Tracheal epithelial cell (primary cell): ENCODE measurements around the gene CIPC. TPM values are rescaled to one million over a fixed set of nuclear protein-coding genes. Genes with fewer than 3 reads are reported as not detected.

Experiments used
- total RNA-seq: library from RNA; depleted of rRNA; stranded (reverse); fragments of >200 nt; gene quantifications from 2 replicates; pipeline ENCODE4 v1.2.1, GENCODE V29; 2014

The CIPC gene
- 11.1 and 14.3 TPM in 2 replicates for total RNA-seq

DNA sequence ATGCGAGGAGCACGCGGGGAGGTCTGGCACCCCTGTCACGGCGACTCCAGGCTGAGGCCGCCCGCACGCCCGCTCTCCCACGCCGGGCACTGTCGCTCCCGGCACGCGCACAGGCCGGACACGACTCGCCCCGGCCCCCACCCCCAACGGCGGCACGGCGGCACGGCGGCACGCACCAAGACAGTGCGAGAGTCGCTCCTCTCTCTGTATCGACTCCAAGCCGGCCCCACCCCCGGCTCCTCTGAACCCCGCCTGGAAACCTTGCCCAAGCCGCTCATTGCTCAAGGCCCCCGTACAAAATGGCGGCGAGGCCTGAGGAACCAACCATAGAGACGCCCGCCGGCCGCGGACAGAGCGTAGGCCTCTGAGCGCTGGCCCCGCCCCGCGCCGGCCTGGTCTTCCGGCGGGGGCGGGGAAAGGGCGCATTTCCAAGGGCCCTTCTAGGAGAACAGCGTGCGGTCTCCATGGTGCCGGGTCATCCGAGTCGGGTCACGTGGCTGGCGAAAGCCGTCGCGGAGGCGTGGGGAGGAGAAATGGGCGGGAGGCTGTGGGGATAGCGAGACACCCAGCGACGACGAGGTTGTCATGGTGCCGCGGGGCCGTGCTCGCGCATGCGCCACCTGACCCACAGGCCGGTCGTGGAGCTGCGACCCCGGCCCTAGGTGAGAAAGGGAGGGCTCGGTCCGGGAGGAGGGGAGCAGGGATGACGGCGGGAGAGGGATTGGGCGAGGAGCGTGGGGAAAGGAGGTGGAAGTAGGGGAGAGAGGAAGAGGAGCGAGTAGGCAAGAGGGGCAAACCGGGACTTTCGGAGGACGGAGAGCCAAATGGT lies at the start of gene CIPC:
Gene CIPC (plus strand): TSS at position 559 of the 829 bp plus-strand sequence. CDS start 7,451 bp downstream, outside the sequence.

DNA sequence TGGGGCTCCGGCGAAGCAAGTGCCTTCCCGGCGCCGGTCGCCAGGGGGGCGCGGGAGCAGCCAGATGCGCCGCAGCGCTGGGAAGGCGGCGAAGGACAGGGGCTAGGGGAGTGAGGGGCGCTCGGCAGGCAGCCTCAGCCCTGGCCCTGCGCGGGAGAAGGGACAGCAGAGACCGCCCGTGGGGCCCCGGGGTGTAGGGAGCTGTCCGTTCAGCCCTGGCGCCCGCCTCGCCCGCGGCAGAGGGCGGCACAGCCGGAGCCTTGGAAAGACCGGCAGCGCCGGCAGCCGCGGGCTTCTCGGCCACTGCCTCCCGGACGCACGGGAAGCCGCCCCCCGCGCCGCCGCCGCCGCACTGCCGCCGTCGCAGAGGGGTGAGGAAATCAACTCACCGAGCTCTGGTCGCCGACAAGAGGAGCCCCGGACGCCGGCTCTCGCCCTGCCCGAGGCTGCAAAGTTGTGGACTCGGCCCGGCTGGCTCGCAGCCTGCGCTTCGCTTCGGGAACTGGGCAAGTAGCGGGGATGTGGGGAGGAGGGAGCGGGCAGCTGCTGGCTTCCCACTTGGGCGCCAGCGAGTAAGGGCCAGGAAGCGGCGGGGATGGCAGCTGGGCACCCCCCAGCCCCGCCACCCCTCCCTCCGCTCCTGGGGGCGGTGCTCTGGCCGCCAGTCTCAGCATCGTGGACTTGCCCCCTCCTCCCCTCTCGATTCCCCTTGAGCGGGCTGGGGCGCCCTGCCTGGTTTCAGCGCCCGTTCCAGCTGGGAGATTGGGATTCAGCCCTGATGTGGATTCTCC lies 43.4 kb downstream of the CIPC start, which contains the start of gene ZDHHC22:
Gene ZDHHC22 (minus strand): TSS at position 578 of the 791 bp plus-strand sequence. CDS start 2,053 bp downstream, outside the sequence.

Other genes starting within 250 kb of the CIPC start
- 22.9 and 30.9 TPM in 2 replicates for gene IRF2BPL, start 69.5 kb upstream of the CIPC start, total RNA-seq
- not detected in 2 replicates for gene ZDHHC22, start 43.5 kb downstream of the CIPC start, total RNA-seq
- gene TMEM63C, start 83.5 kb downstream of the CIPC start, total RNA-seq: 1.4 and 8.1 TPM in 2 replicates
- 0.24 TPM in 1 of 2 replicates, not detected in the other for gene NGB, start 172.9 kb downstream of the CIPC start, total RNA-seq
- gene POMT2, start 222.6 kb downstream of the CIPC start, total RNA-seq: 9.2 and 12.0 TPM in 2 replicates
- 33.0 and 48.8 TPM in 2 replicates for gene GSTZ1, start 222.8 kb downstream of the CIPC start, total RNA-seq